Pulmonary artery endothelial cell (primary cell): ENCODE data around the gene TMEM165. TPM values are rescaled to one million over a fixed set of nuclear protein-coding genes. Genes with fewer than 3 reads are reported as not detected.

Experiments used
- DNase-seq: peaks from one replicate; pipeline ENCODE4 v3.0.0-alpha.2; 2011; ENCODE audit warnings: low read depth, low spot score
- total RNA-seq: library from RNA; depleted of rRNA; stranded (reverse); fragments of >200 nt; gene quantifications from 2 replicates; pipeline ENCODE4 v1.2.3, GENCODE V29; 2014

The TMEM165 gene
- total RNA-seq, 1 donor from 2014 or later: 131 TPM

DNA sequence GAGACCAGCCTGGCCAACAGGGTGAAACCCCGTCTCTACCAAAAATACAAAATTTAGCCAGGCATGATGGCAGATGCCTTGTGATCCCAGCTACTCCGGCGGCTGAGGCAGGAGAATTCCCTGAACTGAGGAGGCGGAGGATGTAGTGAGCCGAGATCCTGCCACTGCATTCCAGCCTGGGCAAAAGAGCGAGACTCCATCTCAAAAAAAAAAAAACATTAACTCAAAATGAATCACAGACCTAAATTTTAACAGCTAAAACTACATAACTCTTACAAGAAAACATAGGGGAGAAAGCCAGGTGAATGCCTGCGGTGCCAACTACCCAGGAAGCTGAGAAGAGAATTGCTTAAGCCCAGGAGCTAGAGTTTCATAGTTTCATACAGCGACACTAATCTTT, 54.8 kb downstream of the TMEM165 start:
- no peak for DNase-seq

DNA sequence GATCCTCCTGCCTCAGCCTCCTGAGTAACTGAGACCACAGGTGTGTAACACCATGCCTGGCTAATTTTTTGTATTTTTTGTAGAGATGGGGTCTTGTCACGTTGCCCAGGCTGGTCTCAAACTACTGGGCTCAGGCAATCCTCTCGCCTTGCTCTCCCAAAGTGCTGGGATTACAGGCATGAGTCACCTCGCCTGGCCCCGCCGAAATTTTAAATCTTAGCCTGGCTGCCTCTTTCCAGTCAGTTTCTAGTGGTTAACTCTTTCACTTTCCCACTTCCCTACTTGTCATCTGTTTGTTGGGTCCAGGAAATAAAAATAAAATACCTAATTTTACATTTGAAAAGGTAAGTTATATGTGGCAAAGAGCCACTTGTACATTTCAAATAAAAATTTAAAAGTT, 62.4 kb downstream of the TMEM165 start:
- no peak for DNase-seq

GRCh38 chr4:55458611-55459010, 62.9 kb downstream of the TMEM165 start:
- DNase-seq: no peak

DNA sequence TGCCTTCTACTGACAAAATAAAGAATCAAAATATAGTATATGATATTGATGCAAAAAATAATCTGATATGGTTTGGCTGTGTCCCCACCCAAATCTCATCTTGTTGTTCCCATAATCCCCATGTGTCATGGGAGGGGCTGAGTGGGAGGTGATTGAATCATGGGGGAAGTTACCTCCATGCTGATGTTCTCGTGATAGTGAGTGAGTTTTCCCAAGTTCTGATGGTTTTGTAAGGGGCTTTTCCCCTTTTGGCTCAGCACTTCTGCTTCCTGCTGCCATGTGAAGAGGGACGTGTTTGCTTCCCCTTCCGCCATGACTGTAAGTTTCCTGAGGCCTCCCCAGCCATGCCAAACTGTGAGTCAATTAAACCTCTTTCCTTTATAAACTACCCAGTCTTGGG, 70.2 kb downstream of the TMEM165 start:
- no peak for DNase-seq

- no peak for DNase-seq
Observed at GRCh38 chr4:55468724-55469123, 73.0 kb downstream of the TMEM165 start.

- DNase-seq: no peak
Observed at GRCh38 chr4:55469979-55470378, 74.2 kb downstream of the TMEM165 start.

Other genes starting within 250 kb of the TMEM165 start
- 8.6 and 8.7 TPM in 2 replicates for gene SRD5A3, start 49.7 kb upstream of the TMEM165 start, total RNA-seq
- 21.4 and 29.3 TPM in 2 replicates for gene CLOCK, start 151.0 kb downstream of the TMEM165 start, total RNA-seq
- gene PDCL2, start 196.3 kb downstream of the TMEM165 start, total RNA-seq: not detected in 2 replicates
- 0.20 TPM in 1 of 2 replicates, not detected in the other for gene NMU, start 240.3 kb downstream of the TMEM165 start, total RNA-seq